ENCODE measurements around the gene RLIM. TPM values are rescaled to one million over a fixed set of nuclear protein-coding genes. Genes with fewer than 3 reads are reported as not detected.

RLIM gene
- total RNA-seq, 3 donors from 2014 or later (not counting 1 experiment from before 2014, with no cell fraction given): 43.2 to 49.5 (median 47.9) TPM

DNA sequence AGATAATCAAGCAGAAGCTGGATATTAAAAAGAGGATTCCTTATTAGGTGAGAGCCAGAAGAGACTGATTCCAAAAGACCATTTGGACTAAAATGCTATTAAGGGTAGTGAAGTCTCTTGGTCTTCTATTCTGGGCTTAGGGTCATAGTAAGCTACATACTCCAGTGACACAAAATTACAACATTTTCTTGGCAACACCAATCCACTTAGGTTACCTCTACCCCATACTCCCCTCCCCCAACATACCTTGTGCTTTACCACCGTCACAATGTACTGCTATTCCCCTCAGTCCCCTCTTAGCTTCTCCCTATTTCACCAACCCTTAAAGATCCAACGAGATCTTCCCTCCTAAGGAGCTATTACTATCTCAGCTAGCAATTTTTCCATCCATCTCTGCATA lies 11.4 kb downstream of the RLIM start:
- H3K9me3 Mint-ChIP-seq: no peaks in the 10 kb centered on the region
- TF ChIP-seq, protein P1, sequence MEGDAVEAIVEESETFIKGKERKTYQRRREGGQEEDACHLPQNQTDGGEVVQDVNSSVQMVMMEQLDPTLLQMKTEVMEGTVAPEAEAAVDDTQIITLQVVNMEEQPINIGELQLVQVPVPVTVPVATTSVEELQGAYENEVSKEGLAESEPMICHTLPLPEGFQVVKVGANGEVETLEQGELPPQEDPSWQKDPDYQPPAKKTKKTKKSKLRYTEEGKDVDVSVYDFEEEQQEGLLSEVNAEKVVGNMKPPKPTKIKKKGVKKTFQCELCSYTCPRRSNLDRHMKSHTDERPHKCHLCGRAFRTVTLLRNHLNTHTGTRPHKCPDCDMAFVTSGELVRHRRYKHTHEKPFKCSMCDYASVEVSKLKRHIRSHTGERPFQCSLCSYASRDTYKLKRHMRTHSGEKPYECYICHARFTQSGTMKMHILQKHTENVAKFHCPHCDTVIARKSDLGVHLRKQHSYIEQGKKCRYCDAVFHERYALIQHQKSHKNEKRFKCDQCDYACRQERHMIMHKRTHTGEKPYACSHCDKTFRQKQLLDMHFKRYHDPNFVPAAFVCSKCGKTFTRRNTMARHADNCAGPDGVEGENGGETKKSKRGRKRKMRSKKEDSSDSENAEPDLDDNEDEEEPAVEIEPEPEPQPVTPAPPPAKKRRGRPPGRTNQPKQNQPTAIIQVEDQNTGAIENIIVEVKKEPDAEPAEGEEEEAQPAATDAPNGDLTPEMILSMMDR (IDR thresholded peaks at IDR 0.05): no peak
- DNase-seq (no peak), ATAC-seq (no peak)
- no peak overlapping the region for H3K4me3 Mint-ChIP-seq
- H3K36me3 ChIP-seq (ENCODE audit: control insufficient read depth, insufficient read depth, low read length): no peaks in the 10 kb centered on the region
- no peaks in the 10 kb centered on the region for H3K36me3 Mint-ChIP-seq
- intact Hi-C loops (cut with micrococcal nuclease): no loop called here
- H3K4me1 Mint-ChIP-seq: peaks cover 29 to 58% of the 10 kb centered on the region in 2 donors
- peak overlapping the region in 1 of 2 donors; percentile 4 for H3K27ac Mint-ChIP-seq
- no peaks in the 10 kb centered on the region for H3K4me1 ChIP-seq (ENCODE audit: control insufficient read depth, insufficient read depth, low read length)
- no peak overlapping the region for H3K4me3 ChIP-seq (ENCODE audit: low read length)
- H3K9me3 ChIP-seq (ENCODE audit: control insufficient read depth, insufficient read depth, low read length): no peaks in the 10 kb centered on the region
- 97% methylated on average over 2 of the region's 2 CpGs for WGBS (ENCODE audit: insufficient coverage)
- H3K27me3 Mint-ChIP-seq (ENCODE audit: low read depth in 2 of 2): no peaks in the 10 kb centered on the region
- no peaks in the 10 kb centered on the region for H3K27me3 ChIP-seq (ENCODE audit: control insufficient read depth, insufficient read depth, low read length)
- H3K27ac ChIP-seq (ENCODE audit: low read length): no peak overlapping the region

DNA sequence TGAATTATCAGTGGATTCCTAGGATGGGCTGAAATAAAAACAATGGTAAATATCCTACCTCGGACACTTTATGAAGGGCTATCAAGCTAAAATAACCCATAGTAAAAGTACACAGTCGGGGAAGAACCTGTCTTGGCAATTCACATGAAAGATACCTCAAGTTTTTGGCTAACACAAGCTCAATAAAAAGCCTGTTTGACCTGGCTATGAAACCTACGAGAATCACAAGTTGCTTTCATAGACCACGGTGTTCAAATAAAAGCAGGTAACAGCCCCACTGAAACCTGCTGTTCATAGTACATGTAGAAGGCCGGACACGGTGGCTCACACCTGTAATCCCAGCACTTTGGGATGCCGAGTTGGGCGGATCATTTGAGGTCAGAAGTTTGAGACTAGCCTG lies 12.3 kb downstream of the RLIM start:
- no peak for DNase-seq
- Histone ChIP-seq H3K9me3 (ENCODE audit: control insufficient read depth, insufficient read depth, low read length) (no peaks in the 10 kb centered on the region), H3K27me3 (ENCODE audit: control insufficient read depth, insufficient read depth, low read length) (no peaks in the 10 kb centered on the region), H3K36me3 (ENCODE audit: control insufficient read depth, insufficient read depth, low read length) (no peaks in the 10 kb centered on the region), H3K4me1 (ENCODE audit: control insufficient read depth, insufficient read depth, low read length) (no peaks in the 10 kb centered on the region), H3K4me3 (ENCODE audit: low read length) (no peak overlapping the region), H3K27ac (ENCODE audit: low read length) (no peak overlapping the region)
- intact Hi-C loops (cut with micrococcal nuclease): no loop called here
- no peaks in the 10 kb centered on the region for H3K9me3 Mint-ChIP-seq
- no peaks in the 10 kb centered on the region for H3K27me3 Mint-ChIP-seq (ENCODE audit: low read depth in 2 of 2)
- 97% methylated on average over 8 of the region's 8 CpGs for WGBS (ENCODE audit: insufficient coverage)
- TF ChIP-seq, protein P1 (IDR thresholded peaks at IDR 0.05): no peak
- H3K4me1 Mint-ChIP-seq: peaks cover 29 to 58% of the 10 kb centered on the region in 2 donors
- no peak overlapping the region for H3K27ac Mint-ChIP-seq
- no peak for ATAC-seq
- H3K36me3 Mint-ChIP-seq: no peaks in the 10 kb centered on the region
- no peak overlapping the region for H3K4me3 Mint-ChIP-seq

DNA sequence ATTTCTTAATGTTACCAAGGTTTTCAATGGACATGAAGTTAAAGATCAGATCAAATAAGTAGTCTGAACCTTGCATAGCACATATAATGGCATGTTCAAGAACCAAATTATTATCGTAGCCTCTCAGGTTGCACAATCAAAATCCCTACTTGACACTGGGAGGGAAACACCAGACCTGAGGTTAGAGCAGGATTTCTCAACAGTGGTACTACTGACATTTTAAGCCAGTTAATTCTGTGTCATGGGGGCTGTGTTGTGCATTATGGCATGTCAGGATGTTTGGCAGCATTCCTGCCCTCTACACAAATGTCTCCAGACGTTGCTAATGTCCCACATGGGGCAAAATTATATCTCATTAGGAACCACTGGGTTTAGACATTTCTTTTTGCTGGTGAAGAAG lies 20.8 kb downstream of the RLIM start:
- H3K4me3 Mint-ChIP-seq: no peak overlapping the region
- TF ChIP-seq, protein P1 (IDR thresholded peaks at IDR 0.05): no peak
- H3K9me3 ChIP-seq (ENCODE audit: control insufficient read depth, insufficient read depth, low read length): no peaks in the 10 kb centered on the region
- no peak for ATAC-seq
- no peaks in the 10 kb centered on the region for H3K9me3 Mint-ChIP-seq
- intact Hi-C loops (cut with micrococcal nuclease): no loop called here
- H3K4me1 ChIP-seq (ENCODE audit: control insufficient read depth, insufficient read depth, low read length): no peaks in the 10 kb centered on the region
- no peak overlapping the region for H3K27ac ChIP-seq (ENCODE audit: low read length)
- no peaks in the 10 kb centered on the region for H3K27me3 Mint-ChIP-seq (ENCODE audit: low read depth in 2 of 2)
- H3K27ac Mint-ChIP-seq: no peak overlapping the region
- H3K27me3 ChIP-seq (ENCODE audit: control insufficient read depth, insufficient read depth, low read length): no peaks in the 10 kb centered on the region
- no peak for DNase-seq
- no peak overlapping the region for H3K4me3 ChIP-seq (ENCODE audit: low read length)
- H3K36me3 Mint-ChIP-seq: no peaks in the 10 kb centered on the region
- 86% methylated on average over 1 of the region's 2 CpGs for WGBS (ENCODE audit: insufficient coverage)
- H3K36me3 ChIP-seq (ENCODE audit: control insufficient read depth, insufficient read depth, low read length): peaks cover 27% of the 10 kb centered on the region
- H3K4me1 Mint-ChIP-seq: peaks cover 0 to 10% of the 10 kb centered on the region in 2 donors

DNA sequence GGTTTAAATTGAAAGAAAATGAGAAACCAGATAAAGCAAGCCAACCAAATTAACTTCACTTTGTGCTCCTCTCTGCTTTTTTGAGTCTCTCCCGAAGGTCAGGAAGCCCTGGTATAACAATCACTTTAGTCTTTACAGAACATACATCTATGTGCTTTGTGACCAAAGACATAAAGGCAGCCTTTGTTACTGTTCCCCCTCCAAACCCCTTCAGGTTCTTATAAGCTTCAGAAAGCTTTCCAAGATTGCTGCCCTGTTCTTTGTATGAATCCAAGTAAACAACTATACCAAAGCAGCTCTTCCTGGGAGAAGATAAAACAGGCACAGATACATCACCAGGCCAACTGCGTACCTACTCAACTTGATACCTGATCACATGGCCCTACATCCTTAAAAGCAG lies 28.7 kb downstream of the RLIM start:
- DNase-seq: no peak
- no peak overlapping the region for H3K27ac ChIP-seq (ENCODE audit: low read length)
- H3K36me3 ChIP-seq (ENCODE audit: control insufficient read depth, insufficient read depth, low read length): peaks cover 3% of the 10 kb centered on the region
- ATAC-seq: no peak
- no peaks in the 10 kb centered on the region for H3K4me1 ChIP-seq (ENCODE audit: control insufficient read depth, insufficient read depth, low read length)
- H3K4me1 Mint-ChIP-seq: peaks cover 8 to 12% of the 10 kb centered on the region in 2 donors
- H3K36me3 Mint-ChIP-seq: no peaks in the 10 kb centered on the region
- H3K27me3 Mint-ChIP-seq (ENCODE audit: low read depth in 2 of 2): no peaks in the 10 kb centered on the region
- intact Hi-C loops (cut with micrococcal nuclease): no loop called here
- no peaks in the 10 kb centered on the region for H3K9me3 Mint-ChIP-seq
- TF ChIP-seq, protein P1 (IDR thresholded peaks at IDR 0.05): no peak
- no peak overlapping the region for H3K4me3 Mint-ChIP-seq
- H3K4me3 ChIP-seq (ENCODE audit: low read length): no peak overlapping the region
- no peaks in the 10 kb centered on the region for H3K9me3 ChIP-seq (ENCODE audit: control insufficient read depth, insufficient read depth, low read length)
- WGBS (ENCODE audit: insufficient coverage): 90% methylated on average over 2 of the region's 2 CpGs
- no peak overlapping the region for H3K27ac Mint-ChIP-seq
- no peaks in the 10 kb centered on the region for H3K27me3 ChIP-seq (ENCODE audit: control insufficient read depth, insufficient read depth, low read length)

Measured in natural killer cell (primary cell).